SU-DHL-6 (cell line): ENCODE results near the gene RPS5.

Experiments
- H2AFZ ChIP-seq: fragments of 200-600 bp; sonication (generic); 2 replicates; pipeline ENCODE4 v1.6.1; 2014; ENCODE audit warnings: low read depth, mild to moderate bottlenecking, moderate library complexity, mixed read lengths, antibody characterized with exemption, low read length; ENCODE audit not compliant: severe bottlenecking
- H3F3A ChIP-seq: fragments of 200-600 bp; shearing (Covaris generic); 2 replicates; pipeline ENCODE4 v1.6.0; 2016; ENCODE audit warnings: antibody characterized with exemption, mild to moderate bottlenecking; ENCODE audit not compliant: insufficient read depth
- H3K27ac ChIP-seq: fragments of 200-600 bp; sonication (generic); 2 replicates; pipeline ENCODE4 v1.5.1; 2016; ENCODE audit warnings: low read depth, mild to moderate bottlenecking, low read length, moderate library complexity, mixed read lengths
- H3K27me3 ChIP-seq: fragments of 200-600 bp; sonication (generic), shearing (Covaris generic); 2 replicates; pipeline ENCODE4 v1.6.0; 2014; ENCODE audit warnings: mild to moderate bottlenecking, low read length
- H3K36me3 ChIP-seq: fragments of 200-600 bp; sonication (generic); 2 replicates; pipeline ENCODE4 v1.6.1; 2014; ENCODE audit warnings: mild to moderate bottlenecking, low read length, mixed read lengths
- H3K4me2 ChIP-seq: fragments of 300-600, 200-600 bp; shearing (Covaris generic), sonication (generic); 2 replicates; pipeline ENCODE4 v1.6.0; 2014; ENCODE audit warnings: low read length, low read depth, mild to moderate bottlenecking; ENCODE audit not compliant: poor library complexity, severe bottlenecking
- H3K4me3 ChIP-seq: fragments of 200-600 bp; sonication (generic); 2 replicates; pipeline ENCODE4 v1.5.1; 2014; ENCODE audit warnings: antibody characterized with exemption, low read length, mild to moderate bottlenecking, mixed read lengths; ENCODE audit not compliant: insufficient read depth, poor library complexity, severe bottlenecking
- H3K79me2 ChIP-seq: fragments of 200-600 bp; sonication (generic); 2 replicates; pipeline ENCODE4 v1.6.1; 2014; ENCODE audit warnings: mild to moderate bottlenecking, low read length, moderate library complexity; ENCODE audit not compliant: insufficient read depth
- H3K9ac ChIP-seq: fragments of 200-600 bp; sonication (generic); 2 replicates; pipeline ENCODE4 v1.7.0; 2014; ENCODE audit warnings: mild to moderate bottlenecking, low read length
- H3K9me2 ChIP-seq: fragments of 200-600 bp; sonication (generic); replicated peaks from 2 replicates; pipeline ENCODE4 v1.6.1; 2014; ENCODE audit warnings: low read length; ENCODE audit not compliant: insufficient read depth
- H3K9me3 ChIP-seq: fragments of 200-600 bp; sonication (generic); 2 replicates; pipeline ENCODE4 v1.6.1; 2014; ENCODE audit warnings: low read length, mixed read lengths; ENCODE audit not compliant: insufficient read depth
- H4K20me1 ChIP-seq: fragments of 200-600 bp; sonication (generic); 2 replicates; pipeline ENCODE4 v1.6.1; 2014; ENCODE audit warnings: low read depth, mild to moderate bottlenecking, antibody characterized with exemption, low read length, moderate library complexity, mixed read lengths
- CTCF ChIP-seq: fragments of 200-600 bp; sonication (generic); IDR thresholded peaks from one replicate; pipeline ENCODE4 v1.5.1; 2017; ENCODE audit warnings: antibody characterized with exemption, mild to moderate bottlenecking, low read length, moderate library complexity; ENCODE audit not compliant: insufficient read depth, poor library complexity, severe bottlenecking
- EZH2phosphoT487 ChIP-seq: fragments of 200-600 bp; sonication (generic), shearing (Covaris generic); conservative IDR thresholded peaks from 2 replicates; pipeline ENCODE4 v1.6.1; 2018; ENCODE audit warnings: mild to moderate bottlenecking, antibody characterized with exemption, low read length, moderate library complexity, mixed read lengths

Gene RPS5

DNA sequence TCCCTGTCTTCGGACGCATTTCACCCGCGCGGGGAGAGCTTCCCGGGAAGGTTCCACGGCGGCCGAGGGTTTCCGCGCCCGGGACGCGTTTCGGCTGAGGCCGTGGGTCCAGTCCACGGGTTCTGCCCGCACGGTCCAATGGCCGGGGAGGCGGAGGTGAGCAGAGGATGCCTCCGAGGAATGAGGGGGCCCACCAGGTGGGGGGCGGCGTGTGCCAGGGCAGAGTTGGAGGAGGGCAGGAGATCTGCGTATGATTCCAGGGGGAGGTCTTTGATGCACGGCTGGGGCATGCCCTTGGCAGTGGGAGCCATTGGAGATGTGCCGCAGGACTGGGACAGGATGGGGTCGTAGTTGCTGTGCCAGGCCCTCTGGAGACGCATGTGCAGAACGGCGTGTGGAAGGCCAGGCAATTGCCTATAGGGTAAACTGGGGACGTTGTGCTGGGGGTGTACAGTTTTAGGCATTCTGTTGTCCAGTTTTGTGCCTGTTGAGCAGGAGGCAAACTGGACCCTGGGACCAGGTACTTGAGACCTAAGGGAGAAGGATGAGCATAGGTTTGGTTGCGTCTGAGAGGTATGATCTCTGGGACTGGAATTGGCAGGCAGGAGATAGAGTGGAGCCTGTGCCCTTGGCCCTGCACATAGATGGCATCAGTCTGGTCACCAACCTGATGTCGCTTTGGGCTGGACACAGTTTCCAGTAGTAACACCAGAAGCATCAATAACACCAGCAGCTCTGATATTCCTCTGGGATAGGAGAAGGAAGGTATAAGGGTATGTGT, 22.1 kb downstream of the RPS5 start:
- Histone ChIP-seq H3K9me3 (no peaks in the 10 kb centered on the region), H4K20me1 (no peaks in the 10 kb centered on the region), H3K27me3 (no peaks in the 10 kb centered on the region), H3K79me2 (no peaks in the 10 kb centered on the region), H3K9me2 (no peaks in the 10 kb centered on the region), H2AFZ (peak overlapping the region; percentile 85), H3K36me3 (no peaks in the 10 kb centered on the region), H3K27ac (no peak overlapping the region), H3F3A (peaks cover 8% of the 10 kb centered on the region; the same call in 1 of the 2 replicates), H3K4me3 (peak overlapping the region; percentile 67), H3K9ac (peak overlapping the region; percentile 72), H3K4me2 (peak overlapping the region; percentile 73)
- TF ChIP-seq CTCF (no peak), EZH2phosphoT487 (no peak)

DNA sequence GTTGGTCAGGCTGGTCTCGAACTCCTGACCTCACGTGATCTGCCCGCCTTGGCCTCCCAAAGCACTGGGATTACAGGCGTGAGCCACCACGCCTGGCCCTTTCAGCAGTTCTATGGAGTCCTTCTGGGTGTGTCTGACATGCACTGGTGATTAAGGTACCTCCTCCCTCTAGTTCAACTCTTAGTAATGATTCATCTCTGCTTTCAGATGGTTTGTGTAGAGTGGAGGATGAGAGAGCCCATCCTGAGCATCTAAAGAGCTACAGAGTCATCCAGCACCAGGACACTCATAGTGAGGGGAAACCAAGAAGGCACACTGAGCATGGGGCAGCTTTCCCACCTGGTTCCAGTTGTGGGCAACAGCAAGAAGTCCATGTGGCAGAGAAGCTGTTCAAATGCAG, 29.5 kb downstream of the RPS5 start:
- Histone ChIP-seq H3K4me3 (no peak overlapping the region), H3K27me3 (no peaks in the 10 kb centered on the region), H3F3A (peaks cover 8% of the 10 kb centered on the region; the same call in 1 of the 2 replicates), H3K27ac (no peak overlapping the region), H3K9me2 (no peaks in the 10 kb centered on the region), H3K4me2 (no peak overlapping the region), H3K36me3 (no peaks in the 10 kb centered on the region), H4K20me1 (no peaks in the 10 kb centered on the region), H3K9ac (no peak overlapping the region), H3K9me3 (no peaks in the 10 kb centered on the region), H2AFZ (no peak overlapping the region), H3K79me2 (no peaks in the 10 kb centered on the region)
- TF ChIP-seq EZH2phosphoT487 (no peak), CTCF (no peak)

GRCh38 chr19:58417071-58417470, 30.0 kb downstream of the RPS5 start:
- no peak overlapping the region for H3K9ac ChIP-seq
- no peak overlapping the region for H3K27ac ChIP-seq
- no peaks in the 10 kb centered on the region for H4K20me1 ChIP-seq
- no peak overlapping the region for H2AFZ ChIP-seq
- H3K27me3 ChIP-seq: no peaks in the 10 kb centered on the region
- no peaks in the 10 kb centered on the region for H3K36me3 ChIP-seq
- no peak overlapping the region for H3K4me3 ChIP-seq
- no peak overlapping the region for H3K4me2 ChIP-seq
- H3K79me2 ChIP-seq: no peaks in the 10 kb centered on the region
- no peaks in the 10 kb centered on the region for H3K9me2 ChIP-seq
- TF ChIP-seq EZH2phosphoT487: no peak
- TF ChIP-seq CTCF: no peak
- H3K9me3 ChIP-seq: no peaks in the 10 kb centered on the region
- H3F3A ChIP-seq: peaks cover 8% of the 10 kb centered on the region; the same call in 1 of the 2 replicates
